Measurements from ENCODE around the gene CD52.

DNA sequence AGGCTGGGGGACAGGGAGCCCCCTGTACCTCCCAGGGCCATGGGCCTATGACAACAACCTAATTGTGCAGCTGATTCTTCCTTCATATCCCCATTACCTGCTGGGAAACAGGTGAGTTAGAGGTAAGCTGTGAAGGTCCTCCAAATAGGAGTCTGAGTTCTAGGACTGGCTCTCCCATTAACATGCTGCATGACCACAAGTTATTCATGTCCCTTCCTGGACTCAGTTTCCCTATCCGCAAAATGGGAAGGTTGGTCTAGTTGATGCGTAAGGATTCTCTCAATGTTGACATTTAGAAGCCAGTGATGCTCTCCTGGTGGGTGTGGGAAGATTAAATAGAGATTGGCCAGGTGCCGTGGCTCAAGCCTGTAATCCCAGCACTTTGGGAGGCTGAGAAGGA, 50.7 kb downstream of the CD52 start:
- TF ChIP-seq, protein P1, sequence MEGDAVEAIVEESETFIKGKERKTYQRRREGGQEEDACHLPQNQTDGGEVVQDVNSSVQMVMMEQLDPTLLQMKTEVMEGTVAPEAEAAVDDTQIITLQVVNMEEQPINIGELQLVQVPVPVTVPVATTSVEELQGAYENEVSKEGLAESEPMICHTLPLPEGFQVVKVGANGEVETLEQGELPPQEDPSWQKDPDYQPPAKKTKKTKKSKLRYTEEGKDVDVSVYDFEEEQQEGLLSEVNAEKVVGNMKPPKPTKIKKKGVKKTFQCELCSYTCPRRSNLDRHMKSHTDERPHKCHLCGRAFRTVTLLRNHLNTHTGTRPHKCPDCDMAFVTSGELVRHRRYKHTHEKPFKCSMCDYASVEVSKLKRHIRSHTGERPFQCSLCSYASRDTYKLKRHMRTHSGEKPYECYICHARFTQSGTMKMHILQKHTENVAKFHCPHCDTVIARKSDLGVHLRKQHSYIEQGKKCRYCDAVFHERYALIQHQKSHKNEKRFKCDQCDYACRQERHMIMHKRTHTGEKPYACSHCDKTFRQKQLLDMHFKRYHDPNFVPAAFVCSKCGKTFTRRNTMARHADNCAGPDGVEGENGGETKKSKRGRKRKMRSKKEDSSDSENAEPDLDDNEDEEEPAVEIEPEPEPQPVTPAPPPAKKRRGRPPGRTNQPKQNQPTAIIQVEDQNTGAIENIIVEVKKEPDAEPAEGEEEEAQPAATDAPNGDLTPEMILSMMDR (IDR thresholded peaks at IDR 0.05): no peak
- no peak for TF ChIP-seq EZH2phosphoT487 (IDR thresholded peaks at IDR 0.05)
- no peak for TF ChIP-seq EZH2 (IDR thresholded peaks at IDR 0.05)

Data from neural progenitor cell (in vitro differentiated cells).